SU-DHL-6 (cell line): Measurements from ENCODE around the gene CXCL6.

ENCODE experiments used
- CTCF ChIP-seq: fragments of 200-600 bp; sonication (generic); IDR thresholded peaks from one replicate; pipeline ENCODE4 v1.5.1; 2017; ENCODE audit warnings: antibody characterized with exemption, mild to moderate bottlenecking, low read length, moderate library complexity; ENCODE audit not compliant: insufficient read depth, poor library complexity, severe bottlenecking
- EZH2phosphoT487 ChIP-seq: fragments of 200-600 bp; sonication (generic), shearing (Covaris generic); conservative IDR thresholded peaks from 2 replicates; pipeline ENCODE4 v1.6.1; 2018; ENCODE audit warnings: mild to moderate bottlenecking, antibody characterized with exemption, low read length, moderate library complexity, mixed read lengths

DNA sequence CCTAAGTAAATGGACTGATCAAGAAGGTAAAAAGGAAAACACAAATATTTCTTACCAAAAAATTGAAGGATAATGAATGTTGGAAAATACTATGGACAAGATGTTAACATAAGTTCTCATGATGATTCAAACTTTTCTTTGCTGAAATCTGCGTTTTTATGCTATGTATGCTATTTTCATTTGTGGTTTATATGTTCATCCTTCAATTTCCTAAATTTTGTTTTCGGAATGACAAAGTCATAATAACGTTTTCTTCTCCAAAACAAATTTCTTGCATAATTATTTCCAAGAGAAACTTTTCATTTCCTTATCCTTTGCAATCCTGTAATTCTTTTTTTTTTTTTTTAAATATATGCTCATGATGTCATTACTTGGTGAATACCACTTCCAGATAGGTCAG, 24.4 kb downstream of the CXCL6 start:
- TF ChIP-seq CTCF, result no peak
- TF ChIP-seq EZH2phosphoT487, result no peak
